K562 (cell line): ENCODE results near the gene STEAP2. TPM values are rescaled to one million over a fixed set of nuclear protein-coding genes. Genes with fewer than 3 reads are reported as not detected.

Experiments
- ARID1B ChIP-seq: fragments of 450-650 bp; IDR thresholded peaks from 2 replicates; pipeline ENCODE4 v1.6.1; 2016; ENCODE audit warnings: antibody characterized with exemption, mild to moderate bottlenecking, inconsistent platforms
- ATF1 ChIP-seq, 2 experiments: fragments of 450-650 bp in 1 of 2; IDR thresholded peaks; 2 replicates each; pipeline ENCODE4 v1.6.1; 2016; ENCODE audit warnings: missing compliant biosample characterization in 1 of 2, missing genetic modification characterization in 1 of 2
- FOXK1 ChIP-seq: sonication (generic); formaldehyde crosslinking; IDR thresholded peaks from 2 replicates; pipeline ENCODE4 v1.8.0; 2022; ENCODE audit warnings: missing genetic modification reagents, mild to moderate bottlenecking, borderline replicate concordance
- MED1 ChIP-seq: sonication (generic); formaldehyde crosslinking; IDR thresholded peaks from 2 replicates; pipeline ENCODE4 v1.8.1; 2023; ENCODE audit warnings: missing genetic modification reagents, borderline replicate concordance
- PML ChIP-seq: IDR thresholded peaks from 2 replicates; pipeline ENCODE4 v1.6.1; 2012; ENCODE audit warnings: low read length, inconsistent platforms
- PRPF4 ChIP-seq: fragments of 200-400 bp; formaldehyde crosslinking; IDR thresholded peaks from one replicate; pipeline ENCODE4 v1.6.1; 2017; ENCODE audit warnings: low read length, low read depth, mild to moderate bottlenecking; ENCODE audit not compliant: insufficient read depth, poor library complexity, severe bottlenecking
- RBM17 ChIP-seq: fragments of 200-400 bp; formaldehyde crosslinking; IDR thresholded peaks from 2 replicates; pipeline ENCODE4 v1.6.1; 2017; ENCODE audit warnings: low read depth, mild to moderate bottlenecking, low read length, borderline replicate concordance
- TBL1XR1 ChIP-seq, 2 experiments: IDR thresholded peaks; 2 replicates each; pipeline ENCODE4 v1.6.1; 2012; ENCODE audit warnings: improper control_type of control experiment in 2 of 2, low read length in 2 of 2, mild to moderate bottlenecking in 1 of 2
- TEAD4 ChIP-seq, 2 experiments: sonication (generic) in 1 of 2; formaldehyde crosslinking in 1 of 2; IDR thresholded peaks; 2 replicates each; pipeline versions ENCODE4 v1.6.1 to v1.8.0; 2012 to 2022; ENCODE audit warnings: borderline replicate concordance in 1 of 2, inconsistent platforms in 1 of 2, low read length in 1 of 2, mild to moderate bottlenecking in 1 of 2, missing genetic modification reagents in 1 of 2
- ZFX ChIP-seq: sonication (generic); formaldehyde crosslinking; IDR thresholded peaks from 2 replicates; pipeline ENCODE4 v1.8.0; 2022; ENCODE audit warnings: mild to moderate bottlenecking, missing genetic modification reagents, moderate library complexity
- ZNF184 ChIP-seq: sonication (generic); formaldehyde crosslinking; IDR thresholded peaks from 2 replicates; pipeline ENCODE4 v1.5.0; 2020; ENCODE audit warnings: missing genetic modification reagents
- ZNF644 ChIP-seq: fragments of 200-800 bp; sonication (Bioruptor generic); IDR thresholded peaks from 2 replicates; pipeline ENCODE4 v1.6.1; 2016; ENCODE audit warnings: low read depth, missing genetic modification characterization, missing compliant biosample characterization
- polyA plus RNA-seq, 8 experiments: library from polyadenylated mRNA; depleted of rRNA in 4 of 8; stranded (reverse) in 5 of 8; unstranded in 3 of 8; fragments of >200 nt; fragmentation: Nextera tagmentation in 2 of 8; fragmentation: Illumina TruSeq in 1 of 8; extraction: Ambion mirVana in 2 of 8; extraction: Trizol in 1 of 8; gene quantifications; 2 replicates each; pipeline versions ENCODE4 v1.2.1 to v1.2.3, GENCODE V29; 2011 to 2014; ENCODE audit warnings: inconsistent platforms in 1 of 8, missing spikeins in 1 of 8
- total RNA-seq, 7 experiments: library from RNA; depleted of rRNA in 6 of 7; stranded (reverse); fragments of >200 nt in 6 of 7; fragmentation: Illumina TruSeq in 2 of 7; extraction: Trizol in 2 of 7; gene quantifications; 2 replicates each; pipeline versions ENCODE4 v1.2.1 to v1.2.3, GENCODE V29; 2011 to 2021; ENCODE audit warnings: low replicate concordance in 1 of 7
- TF ChIP-seq, protein P1 (sequence below): fragments of 450-650 bp; IDR thresholded peaks from 2 replicates; pipeline ENCODE4 v1.6.1; 2016; ENCODE audit warnings: mild to moderate bottlenecking, moderate library complexity
- TF ChIP-seq, protein P2 (sequence below), 2 experiments: IDR thresholded peaks; 2 replicates each; pipeline ENCODE4 v1.6.1; 2011; ENCODE audit warnings: borderline replicate concordance in 1 of 2, control low read depth in 1 of 2, low read depth in 1 of 2, low read length in 1 of 2, mild to moderate bottlenecking in 1 of 2, mixed read lengths in 1 of 2, moderate library complexity in 1 of 2; ENCODE audit not compliant: insufficient read depth in 1 of 2, insufficient read length in 1 of 2, poor library complexity in 1 of 2, severe bottlenecking in 1 of 2; ENCODE audit errors: extremely low read depth in 1 of 2

Gene STEAP2
- total and polyA plus RNA-seq, 9 of the 15 experiments (the other 6 are each of a cell fraction or from before 2014, with no cell fraction given) = 0.02 to 0.03 TPM; not detected in 7

DNA sequence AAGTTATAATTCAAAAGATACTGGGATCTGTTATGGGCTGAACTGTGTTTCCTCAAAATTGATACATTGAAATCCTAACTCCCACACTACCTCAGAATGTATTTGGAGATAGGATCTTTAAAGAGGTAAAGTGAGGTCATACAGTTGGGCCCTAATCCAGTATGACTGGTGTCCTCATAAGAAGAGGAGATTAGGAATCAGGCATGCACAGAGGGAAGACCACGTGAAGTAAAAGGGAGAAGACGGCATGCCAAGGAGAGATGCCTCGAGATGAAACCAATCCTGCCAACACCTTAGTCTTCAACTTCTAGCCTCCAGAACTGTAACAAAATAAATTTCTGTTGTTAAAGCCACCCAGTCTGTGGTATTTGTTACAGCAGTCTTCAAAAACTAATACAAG lies 27.5 kb downstream of the STEAP2 start (continued):
- TF ChIP-seq, protein P1, sequence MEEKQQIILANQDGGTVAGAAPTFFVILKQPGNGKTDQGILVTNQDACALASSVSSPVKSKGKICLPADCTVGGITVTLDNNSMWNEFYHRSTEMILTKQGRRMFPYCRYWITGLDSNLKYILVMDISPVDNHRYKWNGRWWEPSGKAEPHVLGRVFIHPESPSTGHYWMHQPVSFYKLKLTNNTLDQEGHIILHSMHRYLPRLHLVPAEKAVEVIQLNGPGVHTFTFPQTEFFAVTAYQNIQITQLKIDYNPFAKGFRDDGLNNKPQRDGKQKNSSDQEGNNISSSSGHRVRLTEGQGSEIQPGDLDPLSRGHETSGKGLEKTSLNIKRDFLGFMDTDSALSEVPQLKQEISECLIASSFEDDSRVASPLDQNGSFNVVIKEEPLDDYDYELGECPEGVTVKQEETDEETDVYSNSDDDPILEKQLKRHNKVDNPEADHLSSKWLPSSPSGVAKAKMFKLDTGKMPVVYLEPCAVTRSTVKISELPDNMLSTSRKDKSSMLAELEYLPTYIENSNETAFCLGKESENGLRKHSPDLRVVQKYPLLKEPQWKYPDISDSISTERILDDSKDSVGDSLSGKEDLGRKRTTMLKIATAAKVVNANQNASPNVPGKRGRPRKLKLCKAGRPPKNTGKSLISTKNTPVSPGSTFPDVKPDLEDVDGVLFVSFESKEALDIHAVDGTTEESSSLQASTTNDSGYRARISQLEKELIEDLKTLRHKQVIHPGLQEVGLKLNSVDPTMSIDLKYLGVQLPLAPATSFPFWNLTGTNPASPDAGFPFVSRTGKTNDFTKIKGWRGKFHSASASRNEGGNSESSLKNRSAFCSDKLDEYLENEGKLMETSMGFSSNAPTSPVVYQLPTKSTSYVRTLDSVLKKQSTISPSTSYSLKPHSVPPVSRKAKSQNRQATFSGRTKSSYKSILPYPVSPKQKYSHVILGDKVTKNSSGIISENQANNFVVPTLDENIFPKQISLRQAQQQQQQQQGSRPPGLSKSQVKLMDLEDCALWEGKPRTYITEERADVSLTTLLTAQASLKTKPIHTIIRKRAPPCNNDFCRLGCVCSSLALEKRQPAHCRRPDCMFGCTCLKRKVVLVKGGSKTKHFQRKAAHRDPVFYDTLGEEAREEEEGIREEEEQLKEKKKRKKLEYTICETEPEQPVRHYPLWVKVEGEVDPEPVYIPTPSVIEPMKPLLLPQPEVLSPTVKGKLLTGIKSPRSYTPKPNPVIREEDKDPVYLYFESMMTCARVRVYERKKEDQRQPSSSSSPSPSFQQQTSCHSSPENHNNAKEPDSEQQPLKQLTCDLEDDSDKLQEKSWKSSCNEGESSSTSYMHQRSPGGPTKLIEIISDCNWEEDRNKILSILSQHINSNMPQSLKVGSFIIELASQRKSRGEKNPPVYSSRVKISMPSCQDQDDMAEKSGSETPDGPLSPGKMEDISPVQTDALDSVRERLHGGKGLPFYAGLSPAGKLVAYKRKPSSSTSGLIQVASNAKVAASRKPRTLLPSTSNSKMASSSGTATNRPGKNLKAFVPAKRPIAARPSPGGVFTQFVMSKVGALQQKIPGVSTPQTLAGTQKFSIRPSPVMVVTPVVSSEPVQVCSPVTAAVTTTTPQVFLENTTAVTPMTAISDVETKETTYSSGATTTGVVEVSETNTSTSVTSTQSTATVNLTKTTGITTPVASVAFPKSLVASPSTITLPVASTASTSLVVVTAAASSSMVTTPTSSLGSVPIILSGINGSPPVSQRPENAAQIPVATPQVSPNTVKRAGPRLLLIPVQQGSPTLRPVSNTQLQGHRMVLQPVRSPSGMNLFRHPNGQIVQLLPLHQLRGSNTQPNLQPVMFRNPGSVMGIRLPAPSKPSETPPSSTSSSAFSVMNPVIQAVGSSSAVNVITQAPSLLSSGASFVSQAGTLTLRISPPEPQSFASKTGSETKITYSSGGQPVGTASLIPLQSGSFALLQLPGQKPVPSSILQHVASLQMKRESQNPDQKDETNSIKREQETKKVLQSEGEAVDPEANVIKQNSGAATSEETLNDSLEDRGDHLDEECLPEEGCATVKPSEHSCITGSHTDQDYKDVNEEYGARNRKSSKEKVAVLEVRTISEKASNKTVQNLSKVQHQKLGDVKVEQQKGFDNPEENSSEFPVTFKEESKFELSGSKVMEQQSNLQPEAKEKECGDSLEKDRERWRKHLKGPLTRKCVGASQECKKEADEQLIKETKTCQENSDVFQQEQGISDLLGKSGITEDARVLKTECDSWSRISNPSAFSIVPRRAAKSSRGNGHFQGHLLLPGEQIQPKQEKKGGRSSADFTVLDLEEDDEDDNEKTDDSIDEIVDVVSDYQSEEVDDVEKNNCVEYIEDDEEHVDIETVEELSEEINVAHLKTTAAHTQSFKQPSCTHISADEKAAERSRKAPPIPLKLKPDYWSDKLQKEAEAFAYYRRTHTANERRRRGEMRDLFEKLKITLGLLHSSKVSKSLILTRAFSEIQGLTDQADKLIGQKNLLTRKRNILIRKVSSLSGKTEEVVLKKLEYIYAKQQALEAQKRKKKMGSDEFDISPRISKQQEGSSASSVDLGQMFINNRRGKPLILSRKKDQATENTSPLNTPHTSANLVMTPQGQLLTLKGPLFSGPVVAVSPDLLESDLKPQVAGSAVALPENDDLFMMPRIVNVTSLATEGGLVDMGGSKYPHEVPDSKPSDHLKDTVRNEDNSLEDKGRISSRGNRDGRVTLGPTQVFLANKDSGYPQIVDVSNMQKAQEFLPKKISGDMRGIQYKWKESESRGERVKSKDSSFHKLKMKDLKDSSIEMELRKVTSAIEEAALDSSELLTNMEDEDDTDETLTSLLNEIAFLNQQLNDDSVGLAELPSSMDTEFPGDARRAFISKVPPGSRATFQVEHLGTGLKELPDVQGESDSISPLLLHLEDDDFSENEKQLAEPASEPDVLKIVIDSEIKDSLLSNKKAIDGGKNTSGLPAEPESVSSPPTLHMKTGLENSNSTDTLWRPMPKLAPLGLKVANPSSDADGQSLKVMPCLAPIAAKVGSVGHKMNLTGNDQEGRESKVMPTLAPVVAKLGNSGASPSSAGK = peak; percentile 68
- no peak for TF ChIP-seq ATF1 (CRISPR knock-in tag; IDR thresholded peaks at IDR 0.05)
- TF ChIP-seq ATF1 (tag; IDR thresholded peaks at IDR 0.05) = peak; percentile 28; the same call in 1 of the 2 replicates
- TF ChIP-seq FOXK1 (CRISPR knock-in tag) = no peak
- TF ChIP-seq ZNF184 = no peak
- no peak for TF ChIP-seq PRPF4
- peak; percentile 56 for TF ChIP-seq ARID1B
- TF ChIP-seq, protein P2, sequence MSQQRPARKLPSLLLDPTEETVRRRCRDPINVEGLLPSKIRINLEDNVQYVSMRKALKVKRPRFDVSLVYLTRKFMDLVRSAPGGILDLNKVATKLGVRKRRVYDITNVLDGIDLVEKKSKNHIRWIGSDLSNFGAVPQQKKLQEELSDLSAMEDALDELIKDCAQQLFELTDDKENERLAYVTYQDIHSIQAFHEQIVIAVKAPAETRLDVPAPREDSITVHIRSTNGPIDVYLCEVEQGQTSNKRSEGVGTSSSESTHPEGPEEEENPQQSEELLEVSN (IDR thresholded peaks at IDR 0.05; ENCODE audit: borderline replicate concordance in 1 of 2, extremely low read depth in 1 of 2, insufficient read depth in 1 of 2, insufficient read length in 1 of 2, low read depth in 1 of 2, low read length in 1 of 2, poor library complexity in 1 of 2, severe bottlenecking in 1 of 2) = peak; percentile 28 to 45
- TF ChIP-seq PML = no peak
- TF ChIP-seq RBM17 = no peak
- TF ChIP-seq MED1 (CRISPR knock-in tag) = no peak
- no peak for TF ChIP-seq ZFX
- TF ChIP-seq TBL1XR1 (IDR thresholded peaks at IDR 0.05; ENCODE audit: low read length in 2 of 2) = no peak
- TF ChIP-seq TEAD4 (IDR thresholded peaks at IDR 0.05; ENCODE audit: low read length) = peak; percentile 40
- no peak for TF ChIP-seq TEAD4 (CRISPR knock-in tag; IDR thresholded peaks at IDR 0.05; ENCODE audit: borderline replicate concordance)
- TF ChIP-seq ZNF644 (tag) = no peak
